Chondrocyte (in vitro differentiated cells): ENCODE measurements around the gene LRRC27. TPM values are rescaled to one million over a fixed set of nuclear protein-coding genes. Genes with fewer than 3 reads are reported as not detected.
A peak's percentile ranks its signal among the peaks of the same experiment; 100 is the strongest.
"Not testable (repeated sequence)": the region's sequence is repeated elsewhere in the genome, so short reads cannot be mapped to it uniquely, and the experiment has no call there.

Experiments
- DNase-seq: peaks from one replicate; pipeline ENCODE4 v3.0.0; 2021; ENCODE audit warnings: mixed read lengths, low spot score
- H3K27ac Mint-ChIP-seq: one replicate; pipeline ENCODE4 v1.8.0; 2021; ENCODE audit warnings: mild to moderate bottlenecking, moderate library complexity, mixed read lengths; ENCODE audit not compliant: unreplicated experiment
- H3K27me3 Mint-ChIP-seq: 2 replicates; pipeline ENCODE4 v1.8.0; 2021; ENCODE audit warnings: low read depth, mixed read lengths
- H3K36me3 Mint-ChIP-seq: 2 replicates; pipeline ENCODE4 v1.8.0; 2021; ENCODE audit warnings: low read depth, mixed read lengths
- H3K4me1 Mint-ChIP-seq: 2 replicates; pipeline ENCODE4 v1.8.0; 2021; ENCODE audit warnings: low read depth, mild to moderate bottlenecking, mixed read lengths
- H3K4me3 Mint-ChIP-seq: one replicate; pipeline ENCODE4 v1.8.0; 2021; ENCODE audit warnings: mild to moderate bottlenecking, moderate library complexity, mixed read lengths; ENCODE audit not compliant: unreplicated experiment
- H3K9me3 Mint-ChIP-seq: 2 replicates; pipeline ENCODE4 v1.8.0; 2021; ENCODE audit warnings: low read depth, mixed read lengths
- CTCF ChIP-seq: fragments of 200-600 bp; sonication (generic); IDR thresholded peaks from 2 replicates; pipeline ENCODE4 v1.5.0; 2021; ENCODE audit warnings: antibody characterized with exemption, mild to moderate bottlenecking, moderate library complexity
- total RNA-seq: library from RNA; stranded (reverse); gene quantifications from 3 replicates; pipeline ENCODE4 v1.2.1, GENCODE V29; 2021

LRRC27 gene
- total RNA-seq, 1 donor from 2014 or later, result 13.2 TPM

GRCh38 chr10:132375116-132375794 is 43.3 kb downstream of the LRRC27 start:
- Mint-ChIP-seq H3K27me3 (no peaks in the 10 kb centered on the region), H3K4me1 (no peaks in the 10 kb centered on the region), H3K9me3 (peaks cover 2% of the 10 kb centered on the region), H3K4me3 (no peak overlapping the region), H3K36me3 (peaks cover 14% of the 10 kb centered on the region), H3K27ac (no peak overlapping the region)
- no peak for TF ChIP-seq CTCF
- peak; percentile 56 for DNase-seq

DNA sequence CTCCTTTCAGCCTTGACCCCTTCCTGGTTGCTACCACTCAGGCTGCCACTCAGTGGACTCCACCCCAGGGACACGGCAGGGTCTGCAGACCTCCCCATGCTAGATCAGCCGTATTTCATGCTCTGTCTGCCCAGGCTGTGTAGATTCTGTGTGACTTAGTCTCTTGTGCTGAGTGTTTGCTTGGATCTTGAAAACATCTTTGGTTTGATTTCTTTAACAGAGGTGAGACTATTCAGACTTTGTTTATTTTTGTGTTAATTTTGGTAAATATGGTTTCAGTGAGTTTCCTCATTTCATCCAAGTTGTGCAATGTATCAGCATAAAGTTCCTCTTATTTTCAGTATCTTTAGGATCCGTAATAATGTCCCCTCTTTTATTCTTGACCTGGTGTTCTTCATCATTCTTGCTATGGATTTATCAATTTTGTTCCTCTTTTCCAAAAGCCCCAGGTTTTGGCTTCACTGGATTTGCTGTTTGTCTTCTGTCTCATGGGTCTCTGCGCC is 43.9 kb downstream of the LRRC27 start:
- no peak for DNase-seq
- H3K4me1 Mint-ChIP-seq, result no peaks in the 10 kb centered on the region
- no peak for TF ChIP-seq CTCF
- no peak overlapping the region for H3K4me3 Mint-ChIP-seq
- peaks cover 14% of the 10 kb centered on the region for H3K36me3 Mint-ChIP-seq
- peaks cover 2% of the 10 kb centered on the region for H3K9me3 Mint-ChIP-seq
- H3K27me3 Mint-ChIP-seq, result no peaks in the 10 kb centered on the region
- H3K27ac Mint-ChIP-seq, result no peak overlapping the region

- Mint-ChIP-seq H3K27me3 (no peaks in the 10 kb centered on the region), H3K4me1 (no peaks in the 10 kb centered on the region), H3K36me3 (peaks cover 14% of the 10 kb centered on the region), H3K27ac (no peak overlapping the region), H3K9me3 (peaks cover 3% of the 10 kb centered on the region), H3K4me3 (no peak overlapping the region)
- peak; percentile 69 for DNase-seq
- no peak for TF ChIP-seq CTCF
Measured at GRCh38 chr10:132376394-132376851, 44.4 kb downstream of the LRRC27 start.

- no peak for TF ChIP-seq CTCF
- no peak overlapping the region for H3K4me3 Mint-ChIP-seq
- no peaks in the 10 kb centered on the region for H3K4me1 Mint-ChIP-seq
- H3K9me3 Mint-ChIP-seq, result peaks cover 5% of the 10 kb centered on the region
- DNase-seq, result no peak
- peaks cover 17% of the 10 kb centered on the region for H3K36me3 Mint-ChIP-seq
- H3K27ac Mint-ChIP-seq, result no peak overlapping the region
- no peaks in the 10 kb centered on the region for H3K27me3 Mint-ChIP-seq
Measured at GRCh38 chr10:132377326-132377725, 45.3 kb downstream of the LRRC27 start.

- not testable (repeated sequence) for H3K27ac Mint-ChIP-seq, H3K9me3 Mint-ChIP-seq, H3K27me3 Mint-ChIP-seq, H3K4me1 Mint-ChIP-seq, H3K4me3 Mint-ChIP-seq
- H3K36me3 Mint-ChIP-seq, result peaks cover 14% of the 10 kb centered on the region
- DNase-seq, result peak; percentile 18
Measured at GRCh38 chr10:132379026-132379425, 47.0 kb downstream of the LRRC27 start.

GRCh38 chr10:132380986-132381385 is 49.0 kb downstream of the LRRC27 start:
- not testable (repeated sequence) for H3K27ac Mint-ChIP-seq, H3K9me3 Mint-ChIP-seq

More at GRCh38 chr10:132380986-132381385, 49.0 kb downstream of the LRRC27 start:
- peak; percentile 22 for DNase-seq
- H3K36me3 Mint-ChIP-seq, H3K4me3 Mint-ChIP-seq, H3K4me1 Mint-ChIP-seq, H3K27me3 Mint-ChIP-seq: not testable (repeated sequence)
